ENCODE data around the gene VWA5B1.

Gene VWA5B1

DNA sequence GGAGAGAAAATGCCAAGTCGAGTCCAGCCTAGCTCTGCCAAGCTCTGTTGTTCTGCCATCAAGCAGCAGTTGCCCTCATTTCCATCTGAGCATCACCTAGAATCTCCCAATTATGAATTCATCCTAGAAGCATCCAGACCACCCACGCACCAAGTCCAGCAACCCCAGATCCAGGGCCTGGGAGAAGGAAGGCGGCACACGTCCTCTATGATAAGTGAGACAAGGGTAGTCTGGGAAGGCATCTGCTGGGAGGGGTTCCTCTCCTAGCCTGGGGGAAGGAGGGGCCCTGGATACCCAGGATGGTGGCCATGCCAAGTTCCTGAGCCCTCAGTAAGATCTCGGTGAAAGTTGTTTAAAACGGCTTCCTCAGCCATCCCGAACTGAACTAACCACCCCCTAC is 70.7 kb downstream of the VWA5B1 start:
- no peak for DNase-seq
- no peaks in the 10 kb centered on the region for H3K9me3 ChIP-seq
- no peak overlapping the region for H3K4me3 ChIP-seq
- TF ChIP-seq, protein P1, sequence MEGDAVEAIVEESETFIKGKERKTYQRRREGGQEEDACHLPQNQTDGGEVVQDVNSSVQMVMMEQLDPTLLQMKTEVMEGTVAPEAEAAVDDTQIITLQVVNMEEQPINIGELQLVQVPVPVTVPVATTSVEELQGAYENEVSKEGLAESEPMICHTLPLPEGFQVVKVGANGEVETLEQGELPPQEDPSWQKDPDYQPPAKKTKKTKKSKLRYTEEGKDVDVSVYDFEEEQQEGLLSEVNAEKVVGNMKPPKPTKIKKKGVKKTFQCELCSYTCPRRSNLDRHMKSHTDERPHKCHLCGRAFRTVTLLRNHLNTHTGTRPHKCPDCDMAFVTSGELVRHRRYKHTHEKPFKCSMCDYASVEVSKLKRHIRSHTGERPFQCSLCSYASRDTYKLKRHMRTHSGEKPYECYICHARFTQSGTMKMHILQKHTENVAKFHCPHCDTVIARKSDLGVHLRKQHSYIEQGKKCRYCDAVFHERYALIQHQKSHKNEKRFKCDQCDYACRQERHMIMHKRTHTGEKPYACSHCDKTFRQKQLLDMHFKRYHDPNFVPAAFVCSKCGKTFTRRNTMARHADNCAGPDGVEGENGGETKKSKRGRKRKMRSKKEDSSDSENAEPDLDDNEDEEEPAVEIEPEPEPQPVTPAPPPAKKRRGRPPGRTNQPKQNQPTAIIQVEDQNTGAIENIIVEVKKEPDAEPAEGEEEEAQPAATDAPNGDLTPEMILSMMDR (IDR thresholded peaks at IDR 0.05) = no peak
- H3K27ac ChIP-seq = no peak overlapping the region
- H3K27me3 ChIP-seq = peaks cover 0 to 56% of the 10 kb centered on the region in 2 donors
- H3K4me1 ChIP-seq = peaks cover 0 to 34% (median 20%) of the 10 kb centered on the region in 4 donors
- intact Hi-C loops (cut with DNase I; ENCODE audit: low total_unique reads) = loop anchor here (5.0 kb wide), 1 partner anchor 131 kb away; no protein-coding TSS in a partner anchor
- H3K36me3 ChIP-seq = no peaks in the 10 kb centered on the region

GRCh38 chr1:20361805-20362381 is 71.2 kb downstream of the VWA5B1 start:
- H3K4me3 ChIP-seq = no peak overlapping the region
- DNase-seq = no peak

DNA sequence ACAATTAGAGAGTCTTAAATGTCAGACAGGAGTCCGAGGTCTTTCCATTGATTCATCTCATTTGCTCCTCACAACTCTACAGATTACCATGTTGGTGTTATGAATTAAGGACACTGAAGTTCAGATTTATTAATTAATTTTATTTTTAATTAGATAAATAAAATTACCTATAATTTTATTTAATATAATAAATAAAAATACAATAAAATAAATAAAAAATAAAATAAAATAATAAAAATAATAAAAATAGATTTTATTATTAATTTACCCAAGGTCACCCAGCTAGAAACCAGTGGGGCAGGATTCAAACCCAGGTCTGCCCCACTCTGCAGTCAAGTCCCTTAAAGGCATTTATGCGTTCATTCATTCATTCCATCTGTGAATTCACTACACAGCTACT is 72.2 kb downstream of the VWA5B1 start:
- TF ChIP-seq, protein P1 (IDR thresholded peaks at IDR 0.05) = no peak
- no peak overlapping the region for H3K27ac ChIP-seq
- H3K4me3 ChIP-seq = no peak overlapping the region
- peaks cover 0 to 37% (median 22%) of the 10 kb centered on the region in 4 donors for H3K4me1 ChIP-seq
- peaks cover 0 to 71% of the 10 kb centered on the region in 2 donors for H3K27me3 ChIP-seq
- no peaks in the 10 kb centered on the region for H3K9me3 ChIP-seq
- intact Hi-C loops (cut with DNase I; ENCODE audit: low total_unique reads) = loop anchor here (5.0 kb wide), 1 partner anchor 129 kb away; no protein-coding TSS in a partner anchor
- no peaks in the 10 kb centered on the region for H3K36me3 ChIP-seq
- no peak for DNase-seq

More at GRCh38 chr1:20361805-20362381, 71.2 kb downstream of the VWA5B1 start:
- Histone ChIP-seq H3K9me3 (no peaks in the 10 kb centered on the region), H3K4me1 (peaks cover 0 to 39% (median 24%) of the 10 kb centered on the region in 4 donors), H3K36me3 (no peaks in the 10 kb centered on the region), H3K27me3 (peaks cover 0 to 61% of the 10 kb centered on the region in 2 donors), H3K27ac (no peak overlapping the region)
- TF ChIP-seq, protein P1 (IDR thresholded peaks at IDR 0.05) = peak; percentile 31 to 34
- intact Hi-C loops (cut with DNase I; ENCODE audit: low total_unique reads) = loop anchor here (5.0 kb wide), 1 partner anchor 130 kb away; no protein-coding TSS in a partner anchor

GRCh38 chr1:20365421-20366055 is 74.9 kb downstream of the VWA5B1 start:
- peaks cover 0 to 90% of the 10 kb centered on the region in 2 donors for H3K27me3 ChIP-seq
- DNase-seq = no peak
- intact Hi-C loops (cut with DNase I; ENCODE audit: low total_unique reads) = no loop called here
- no peak overlapping the region for H3K4me3 ChIP-seq
- TF ChIP-seq, protein P1 (IDR thresholded peaks at IDR 0.05) = no peak
- peaks cover 0 to 19% (median 10%) of the 10 kb centered on the region in 4 donors for H3K4me1 ChIP-seq
- no peaks in the 10 kb centered on the region for H3K36me3 ChIP-seq
- no peaks in the 10 kb centered on the region for H3K9me3 ChIP-seq
- H3K27ac ChIP-seq = no peak overlapping the region

DNA sequence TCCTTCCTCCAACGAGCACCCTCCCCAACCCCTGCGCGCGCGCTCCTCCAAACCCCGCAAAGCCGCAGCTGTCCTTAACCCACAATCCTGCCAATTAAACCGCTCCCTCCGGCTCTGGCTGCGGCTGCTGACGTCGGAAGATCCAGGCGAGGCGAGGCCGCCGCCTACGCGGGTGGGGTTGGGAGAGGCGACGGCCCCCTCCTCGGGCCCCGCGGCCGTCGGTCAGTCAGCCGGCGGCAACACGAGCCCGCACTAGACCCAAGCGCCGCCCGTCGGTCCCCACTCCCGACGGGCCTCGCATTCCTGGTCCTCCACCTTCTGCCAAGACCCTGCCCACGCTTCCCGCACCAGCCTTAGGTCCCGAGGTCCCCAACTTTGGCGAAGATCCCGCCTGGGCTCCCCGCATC is 75.4 kb downstream of the VWA5B1 start:
- Histone ChIP-seq H3K4me1 (peaks cover 0 to 19% (median 10%) of the 10 kb centered on the region in 4 donors), H3K36me3 (no peaks in the 10 kb centered on the region), H3K4me3 (peak overlapping the region in 1 of 2 donors; percentile 16), H3K9me3 (no peaks in the 10 kb centered on the region), H3K27ac (no peak overlapping the region), H3K27me3 (peaks cover 0 to 91% of the 10 kb centered on the region in 2 donors)
- DNase-seq = no peak
- intact Hi-C loops (cut with DNase I; ENCODE audit: low total_unique reads) = no loop called here
- TF ChIP-seq, protein P1 (IDR thresholded peaks at IDR 0.05) = no peak
